AML-193 (cell line): ENCODE results near the gene CRBN.

Experiments
- DNase-seq, 2 experiments: peaks; one replicate each; lab custom pipeline; 2025; lab: John Stamatoyannopoulos, UW

CRBN gene

GRCh38 chr3:3179407-3180094 lies at the start of gene CRBN:
TSS of gene CRBN (minus strand) at chr3:3179691. CDS start at chr3:3179687, 4 bp downstream.
- DNase-seq: peak; percentile 90 to 93

DNA sequence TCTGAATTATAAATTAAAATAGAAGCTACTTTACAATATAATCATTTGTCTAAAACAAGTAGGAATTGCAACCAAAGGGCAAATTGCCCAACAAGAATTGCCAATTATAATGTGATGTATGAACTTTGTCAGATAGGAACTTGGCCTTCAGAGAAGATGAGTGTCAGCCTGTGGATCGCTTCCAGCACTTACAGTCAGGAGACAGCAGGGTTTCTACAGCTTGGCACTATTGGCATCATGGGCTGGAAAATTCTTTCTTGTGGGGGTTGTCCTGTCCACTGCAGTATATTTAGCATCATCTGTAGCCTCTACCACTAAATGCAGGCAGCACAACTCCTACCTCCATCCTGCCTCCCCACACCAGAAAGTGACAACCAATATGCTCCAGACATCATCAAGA lies 48.1 kb upstream of the CRBN start:
- DNase-seq: no peak

- no peak for DNase-seq
Observed at GRCh38 chr3:3221528-3221927, 42.0 kb upstream of the CRBN start.

- DNase-seq: no peak
Observed at GRCh38 chr3:3216401-3216800, 36.9 kb upstream of the CRBN start.

GRCh38 chr3:3212781-3213440 lies 33.4 kb upstream of the CRBN start:
- DNase-seq: no peak

GRCh38 chr3:3209714-3210113 lies 30.2 kb upstream of the CRBN start:
- DNase-seq: no peak

GRCh38 chr3:3209057-3209456 lies 29.6 kb upstream of the CRBN start:
- no peak for DNase-seq

- DNase-seq: no peak
Observed at GRCh38 chr3:3201611-3202010, 22.1 kb upstream of the CRBN start.

- peak; percentile 67 to 85 for DNase-seq
Observed at GRCh38 chr3:3200632-3201212, 21.2 kb upstream of the CRBN start.

GRCh38 chr3:3199306-3199705 lies 19.8 kb upstream of the CRBN start:
- no peak for DNase-seq

GRCh38 chr3:3196148-3196861 lies 16.8 kb upstream of the CRBN start:
- peak; percentile 43 to 53 for DNase-seq

- peak; percentile 54 to 73 for DNase-seq
Observed at GRCh38 chr3:3194861-3195260, 15.4 kb upstream of the CRBN start.

DNA sequence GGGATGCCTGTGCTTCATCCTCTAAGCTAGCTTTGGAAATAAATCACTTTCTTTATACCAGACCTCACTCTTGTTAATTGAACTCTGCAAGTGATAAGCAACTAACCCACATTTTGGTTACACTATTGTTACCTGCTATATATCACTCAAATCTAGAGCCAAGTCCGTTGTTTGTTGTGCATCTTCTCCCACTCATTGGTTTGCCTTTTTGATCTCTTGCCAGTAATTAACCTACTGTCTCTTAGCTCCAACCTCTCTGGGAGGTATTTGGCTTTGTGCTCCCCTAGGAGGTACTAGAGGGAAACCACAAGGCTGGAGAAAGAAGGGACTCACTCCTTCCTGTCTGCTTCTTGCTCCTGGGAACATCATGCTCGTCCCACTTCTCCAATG lies 12.8 kb upstream of the CRBN start:
- no peak for DNase-seq

DNA sequence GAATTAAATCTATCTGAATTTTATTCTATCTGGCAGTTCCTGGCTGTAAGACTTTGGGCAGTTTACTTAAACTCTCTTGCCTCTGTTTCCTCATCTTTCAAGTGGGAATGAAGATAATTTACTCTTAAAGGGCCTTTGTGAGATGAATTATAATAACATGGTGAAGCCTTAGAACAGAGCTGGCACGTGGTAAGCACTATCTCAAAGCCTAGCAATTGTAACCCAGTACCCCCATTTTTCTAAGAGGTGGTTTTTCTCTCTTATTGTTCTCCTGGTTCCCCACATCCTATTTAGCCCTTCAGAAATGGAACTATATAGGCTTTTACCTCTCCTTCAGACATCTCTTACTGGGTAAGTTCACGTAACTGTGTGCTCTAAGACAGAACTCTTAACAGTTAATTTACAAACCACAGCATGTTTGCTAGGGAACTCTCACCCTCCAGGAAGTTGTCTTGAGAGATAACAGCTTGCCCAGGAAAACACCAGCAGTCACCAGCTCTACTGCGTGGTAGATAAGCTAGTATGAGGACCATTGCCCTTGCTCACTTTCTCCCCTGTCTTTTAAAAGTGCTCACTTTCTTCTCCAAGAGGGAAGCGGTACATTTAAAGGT lies 12.3 kb upstream of the CRBN start:
- no peak for DNase-seq

GRCh38 chr3:3189961-3190360 lies 10.5 kb upstream of the CRBN start:
- no peak for DNase-seq

DNA sequence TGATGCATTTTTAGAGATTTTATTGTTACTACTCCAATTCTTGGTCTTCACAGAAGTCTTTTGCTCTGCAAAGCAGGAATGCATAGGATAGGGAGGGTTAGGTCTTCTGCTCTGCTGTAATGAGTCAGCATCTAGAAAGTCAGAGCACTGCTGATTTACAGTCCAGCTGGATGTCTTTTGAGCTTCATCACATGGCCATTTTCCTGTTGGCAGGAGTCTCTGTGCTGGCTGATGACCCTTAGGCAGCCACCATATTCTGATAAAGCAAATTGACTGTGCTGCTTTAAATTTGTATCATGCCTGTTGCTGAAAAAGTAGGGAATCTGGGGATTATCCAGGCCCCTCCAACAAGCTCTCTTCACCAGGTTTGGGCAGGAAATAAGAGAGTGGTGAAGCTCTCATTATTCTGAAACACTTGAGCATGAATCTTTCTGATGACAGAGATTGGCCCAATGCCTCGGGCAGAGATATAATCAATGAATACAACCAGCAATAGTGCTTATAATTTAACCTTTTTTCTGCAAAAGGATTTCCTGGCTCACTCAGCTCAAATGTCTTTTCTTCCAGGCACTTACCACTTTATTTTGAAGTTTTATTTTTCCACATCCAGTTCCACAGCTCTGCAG lies 9.7 kb upstream of the CRBN start:
- DNase-seq: no peak

DNA sequence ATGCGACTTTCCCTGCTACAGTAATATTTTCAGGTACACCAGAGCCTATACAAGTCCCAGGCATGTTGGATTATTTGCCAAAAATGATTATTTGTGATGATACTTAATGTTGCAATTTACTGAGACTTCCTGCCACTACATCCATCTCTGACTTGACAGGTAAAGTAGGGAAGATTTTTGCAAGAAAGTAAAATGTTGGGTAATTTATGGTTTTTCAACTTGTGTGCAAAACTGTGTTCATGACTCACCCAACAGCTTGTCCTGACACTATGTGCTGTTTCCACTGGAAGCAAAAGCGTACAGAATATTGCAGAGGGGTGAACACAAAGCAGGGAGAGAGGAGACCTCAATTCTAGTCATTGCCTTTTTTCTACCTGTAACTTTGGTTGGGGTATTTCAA lies 5.4 kb upstream of the CRBN start:
- DNase-seq: peak; percentile 51 to 62

GRCh38 chr3:3180456-3180855 lies 965 bp upstream of the CRBN start:
- DNase-seq: no peak

DNA sequence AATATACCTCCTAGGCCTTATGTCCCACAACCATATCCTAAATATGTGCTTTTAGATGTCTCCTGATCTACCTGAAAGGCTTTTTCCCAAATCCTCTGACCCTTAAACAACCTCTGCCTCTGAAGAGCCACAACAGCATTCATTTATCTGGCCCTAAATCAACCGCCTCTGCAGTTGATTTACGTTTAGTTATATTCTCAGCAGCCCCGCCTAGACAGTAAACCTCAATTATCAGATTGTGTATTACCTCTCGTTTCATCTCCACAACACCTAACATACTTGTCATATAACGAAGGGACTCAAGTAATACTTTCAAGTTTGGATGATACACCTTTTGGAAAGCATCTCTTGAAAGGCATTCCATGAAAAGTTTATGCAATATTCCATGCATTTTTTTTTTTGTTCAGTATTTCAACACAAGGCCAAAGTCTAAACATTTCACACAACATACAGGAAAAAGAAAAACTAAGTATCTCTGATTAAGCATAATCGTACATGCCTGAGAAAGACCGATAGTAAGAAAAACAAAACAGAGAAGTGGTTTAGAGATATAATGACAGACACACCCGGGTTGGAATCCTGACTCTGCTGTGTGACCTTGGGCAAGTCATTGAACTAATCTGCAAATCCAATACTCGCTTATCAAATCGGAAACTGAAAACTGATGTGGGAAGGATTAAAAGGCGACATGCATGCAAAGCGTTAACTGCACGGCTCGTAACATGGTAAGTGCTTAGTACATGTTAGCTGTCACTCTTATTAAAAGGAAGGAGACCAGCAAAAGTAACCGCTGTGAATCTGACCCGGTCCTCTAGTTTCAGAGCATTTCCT lies 778 bp downstream of the CRBN start:
- DNase-seq: no peak

GRCh38 chr3:3177861-3178497 lies 1.5 kb downstream of the CRBN start:
- no peak for DNase-seq

- no peak for DNase-seq
Observed at GRCh38 chr3:3172627-3173026, 6.9 kb downstream of the CRBN start.
